Suppressor macrophage treated with lipopolysaccharide for 1 hour (primary cell): Measurements from ENCODE around the gene ELAVL2.

Experiments
- DNase-seq, 3 donors: peaks; one replicate each; pipeline ENCODE4 v3.0.0-alpha.2; 2020 to 2022

The ELAVL2 gene

GRCh38 chr9:23821375-23822181 lies 4.5 kb downstream of the ELAVL2 start:
- DNase-seq, result no peak

- DNase-seq, result peak in 1 of 3 donors; percentile 2
Measured at GRCh38 chr9:23820451-23821374, 5.3 kb downstream of the ELAVL2 start.

- DNase-seq, result no peak
Measured at GRCh38 chr9:23819403-23819802, 6.6 kb downstream of the ELAVL2 start.

GRCh38 chr9:23814243-23814642 lies 11.8 kb downstream of the ELAVL2 start:
- DNase-seq, result no peak

- no peak for DNase-seq
Measured at GRCh38 chr9:23812673-23813072, 13.4 kb downstream of the ELAVL2 start.

GRCh38 chr9:23811633-23812032 lies 14.4 kb downstream of the ELAVL2 start:
- DNase-seq, result no peak

GRCh38 chr9:23803216-23803615 lies 22.8 kb downstream of the ELAVL2 start:
- no peak for DNase-seq

- no peak for DNase-seq
Measured at GRCh38 chr9:23801523-23801922, 24.5 kb downstream of the ELAVL2 start.

- no peak for DNase-seq
Measured at GRCh38 chr9:23799521-23799920, 26.5 kb downstream of the ELAVL2 start.

GRCh38 chr9:23798325-23798724 lies 27.7 kb downstream of the ELAVL2 start:
- no peak for DNase-seq

GRCh38 chr9:23796209-23796608 lies 29.8 kb downstream of the ELAVL2 start:
- no peak for DNase-seq

- DNase-seq, result no peak
Measured at GRCh38 chr9:23790351-23791260, 35.4 kb downstream of the ELAVL2 start.

- DNase-seq, result no peak
Measured at GRCh38 chr9:23789529-23790254, 36.3 kb downstream of the ELAVL2 start.

GRCh38 chr9:23784962-23785361 lies 41.1 kb downstream of the ELAVL2 start:
- no peak for DNase-seq

GRCh38 chr9:23783509-23783908 lies 42.5 kb downstream of the ELAVL2 start:
- no peak for DNase-seq

GRCh38 chr9:23779220-23779619 lies 46.8 kb downstream of the ELAVL2 start:
- DNase-seq, result no peak

GRCh38 chr9:23777328-23777727 lies 48.7 kb downstream of the ELAVL2 start:
- DNase-seq, result no peak

- no peak for DNase-seq
Measured at GRCh38 chr9:23775549-23775948, 50.5 kb downstream of the ELAVL2 start.

- no peak for DNase-seq
Measured at GRCh38 chr9:23774266-23774665, 51.8 kb downstream of the ELAVL2 start.

GRCh38 chr9:23772385-23772783 lies 53.7 kb downstream of the ELAVL2 start:
- no peak for DNase-seq

GRCh38 chr9:23771746-23772384 lies 54.2 kb downstream of the ELAVL2 start:
- DNase-seq, result no peak
